GM12878 (cell line): ENCODE results near the gene FBXL19. TPM values are rescaled to one million over a fixed set of nuclear protein-coding genes. Genes with fewer than 3 reads are reported as not detected.

Experiments
- ATAC-seq: fragments of 200-7000 bp; cut with Tn5 transposase; 3 replicates; pipeline ENCODE4 v1.9.1; 2020; ENCODE audit warnings: mild to moderate bottlenecking, moderate library complexity
- BruUV-seq: library from RNA; stranded (reverse); fragments of 400-500 nt; replicated peaks from 2 replicates; lab custom pipeline; 2021; lab: Mats Ljungman, UMichigan
- CTCF ChIA-PET: fragments of 300-600 bp; sonication (Branson Sonifier 250); formaldehyde crosslinking; extraction: SDS; loops from one replicate; lab custom pipeline; 2021; ENCODE audit warnings: inconsistent platforms; lab: Yijun Ruan, JAX
- POLR2A ChIA-PET: fragments of 350-600 bp; formaldehyde crosslinking; extraction: SDS; loops from one replicate; lab custom pipeline; 2021; ENCODE audit warnings: inconsistent platforms; lab: Charles Lee
- RAD21 ChIA-PET: fragments of 300-600 bp; sonication (Branson Sonifier 250); formaldehyde crosslinking; loops from one replicate; lab custom pipeline; 2023; ENCODE audit warnings: antibody characterized with exemption; ENCODE audit not compliant: unreplicated experiment; lab: Charles Lee
- SMC1A ChIA-PET: fragments of 300-600 bp; sonication (Branson Sonifier 250); formaldehyde crosslinking; loops from one replicate; lab custom pipeline; 2023; ENCODE audit not compliant: unreplicated experiment, uncharacterized antibody; lab: Charles Lee
- DNase-seq: peaks from one replicate; pipeline ENCODE4 v3.0.0-alpha.2; 2011; ENCODE audit warnings: low read depth, low spot score
- FAIRE-seq: peaks from 3 replicates; lab custom pipeline; 2011; peaks lifted over from hg19 to GRCh38; lab: Jason Lieb, UNC
- H2AFZ ChIP-seq: 2 replicates; pipeline ENCODE4 v1.6.0; 2011; ENCODE audit warnings: low read depth, low read length, control low read depth; ENCODE audit not compliant: control insufficient read depth
- H3K27ac ChIP-seq: 2 replicates; pipeline ENCODE4 v1.5.1; 2011; ENCODE audit warnings: control low read depth; ENCODE audit not compliant: control insufficient read depth, insufficient read depth
- H3K27me3 ChIP-seq, 2 experiments: replicated peaks in 1 of 2; 2 replicates each; pipeline versions ENCODE4 v1.6.0 to v1.6.1; 2011; ENCODE audit warnings: low read length in 1 of 2; ENCODE audit not compliant: control insufficient read depth in 2 of 2, insufficient read depth in 2 of 2
- H3K36me3 ChIP-seq, 2 experiments: 2 replicates each; pipeline ENCODE4 v1.5.1; 2011; ENCODE audit warnings: low read length in 1 of 2; ENCODE audit not compliant: control insufficient read depth in 2 of 2, insufficient read depth in 2 of 2
- H3K4me1 ChIP-seq: 2 replicates; pipeline ENCODE4 v1.6.1; 2011; ENCODE audit warnings: mild to moderate bottlenecking, low read length, moderate library complexity, mixed read lengths; ENCODE audit not compliant: control insufficient read depth, insufficient read depth
- H3K4me2 ChIP-seq: 2 replicates; pipeline ENCODE4 v1.6.0; 2011; ENCODE audit warnings: control low read depth; ENCODE audit not compliant: control insufficient read depth, insufficient read depth
- H3K4me3 ChIP-seq: fragments of 200-600 bp; sonication (generic); 2 replicates; pipeline ENCODE4 v1.5.1; 2016
- H3K79me2 ChIP-seq: 2 replicates; pipeline ENCODE4 v1.6.0; 2011; ENCODE audit warnings: low read length; ENCODE audit not compliant: control insufficient read depth, insufficient read depth
- H3K9ac ChIP-seq: 2 replicates; pipeline ENCODE4 v1.8.0; 2011; ENCODE audit warnings: low read length, control low read depth, mixed read lengths; ENCODE audit not compliant: control insufficient read depth, insufficient read depth
- H3K9me3 ChIP-seq: replicated peaks from 3 replicates; pipeline ENCODE4 v1.5.1; 2011; ENCODE audit warnings: mild to moderate bottlenecking, low read length; ENCODE audit not compliant: control insufficient read depth, insufficient read depth
- H4K20me1 ChIP-seq: 2 replicates; pipeline ENCODE4 v1.6.0; 2011; ENCODE audit not compliant: control insufficient read depth, insufficient read depth
- CBFB ChIP-seq: IDR thresholded peaks from 2 replicates; pipeline ENCODE4 v1.6.1; 2016; ENCODE audit warnings: antibody characterized with exemption, low read depth
- TCF7 ChIP-seq: IDR thresholded peaks from 2 replicates; pipeline ENCODE4 v1.6.1; 2014; ENCODE audit warnings: antibody characterized with exemption, borderline replicate concordance
- ZBTB40 ChIP-seq: fragments of 450-650 bp; IDR thresholded peaks from 2 replicates; pipeline ENCODE4 v1.6.1; 2016; ENCODE audit warnings: mild to moderate bottlenecking, moderate library complexity, borderline replicate concordance
- ZNF384 ChIP-seq: IDR thresholded peaks from 2 replicates; pipeline ENCODE4 v1.6.1; 2012; ENCODE audit warnings: low read depth, mild to moderate bottlenecking, low read length, improper control_type of control experiment, borderline replicate concordance
- WGBS: methylation state at CpG from one replicate; pipeline ENCODE4 v1.1.6; 2016; ENCODE audit warnings: low lambda C conversion rate; ENCODE audit not compliant: insufficient replicate concordance, insufficient coverage; ENCODE audit errors: missing lambda C conversion rate; 5-methylcytosine and 5-hydroxymethylcytosine counted together
- in situ Hi-C: fragments of 300-500 bp; cut with MboI; formaldehyde crosslinking; loops from 9 replicates; pipeline ENCODE4 v1.14.3; 2018; ENCODE audit warnings: mixed read lengths
- intact Hi-C: fragments of 100-400 bp; cut with micrococcal nuclease; formaldehyde crosslinking; loops from one replicate; pipeline ENCODE4 v1.14.2; 2022; ENCODE audit not compliant: unreplicated experiment
- polyA plus RNA-seq, 11 experiments: library from polyadenylated mRNA; depleted of rRNA in 4 of 11; unstranded in 6 of 11; stranded (reverse) in 5 of 11; fragments of >200 nt; fragmentation: Nextera tagmentation in 4 of 11; fragmentation: Illumina TruSeq in 1 of 11; extraction: Ambion mirVana in 4 of 11; extraction: Trizol in 1 of 11; gene quantifications; 1 replicate in 1 of 11; 2 replicates in 10 of 11; pipeline versions ENCODE4 v1.2.1 to v1.2.3, GENCODE V29; 2011 to 2016; ENCODE audit warnings: inconsistent platforms in 2 of 11, missing spikeins in 2 of 11, low read depth in 1 of 11
- total RNA-seq, 4 experiments: library from RNA; depleted of rRNA in 3 of 4; stranded (reverse); fragments of >200 nt in 3 of 4; fragmentation: Illumina TruSeq in 1 of 4; extraction: Trizol in 1 of 4; gene quantifications; 2 replicates each; pipeline versions ENCODE4 v1.2.1 to v1.2.3, GENCODE V29; 2013 to 2021
- TF ChIP-seq, protein P1 (sequence below): IDR thresholded peaks from 2 replicates; pipeline ENCODE4 v1.6.1; 2012; ENCODE audit warnings: low read length, inconsistent platforms

The FBXL19 gene
- total and polyA plus RNA-seq, 10 of the 15 experiments (the other 5 are each of a cell fraction or from before 2014, with no cell fraction given), result 0.02 to 32.1 (median 6.8) TPM; not detected in 1

GRCh38 chr16:30928390-30928789, 5.0 kb downstream of the FBXL19 start:
- Histone ChIP-seq H4K20me1 (no peaks in the 10 kb centered on the region), H3K4me1 (0 out of 2 replicates have a peak, but pooled peaks cover 4% of the 10 kb centered on the region), H3K79me2 (peaks cover 5% of the 10 kb centered on the region), H3K4me2 (no peak overlapping the region), H2AFZ (no peak overlapping the region), H3K9me3 (no peaks in the 10 kb centered on the region), H3K36me3 (peaks cover 0 to 13% of the 10 kb centered on the region in 2 experiments), H3K9ac (no peak overlapping the region), H3K27ac (no peak overlapping the region), H3K4me3 (no peak overlapping the region), H3K27me3 (no peaks in the 10 kb centered on the region)
- ChIA-PET RAD21 (interaction anchor here (0.9 kb wide), 1 partner anchor 84 kb away, joined by 3 read pairs; no protein-coding TSS in a partner anchor), POLR2A (interaction anchor here (0.6 to 0.7 kb wide), 2 partner anchors 29 to 33 kb away, joined by 3 to 5 read pairs; partner anchors contain the start of gene SETD1A), CTCF (interaction anchor here (1.0 to 5.2 kb wide), 2 partner anchors 13 to 83 kb away, joined by 4 to 26 read pairs; no protein-coding TSS in a partner anchor), SMC1A (no interaction called here)
- ATAC-seq, result no peak
- no peak for DNase-seq
- intact Hi-C loops, result loop anchor here (10.0 kb wide), 2 partner anchors 234 to 274 kb away; partner anchors contain the start of genes FBRS, PRR14 and SRCAP
- no TSS peak for BruUV-seq
- WGBS, result 97% methylated on average over 10 of the region's 11 CpGs
- TF ChIP-seq ZNF384 (no peak), TCF7 (no peak), CBFB (no peak), ZBTB40 (no peak)
- TF ChIP-seq, protein P1, sequence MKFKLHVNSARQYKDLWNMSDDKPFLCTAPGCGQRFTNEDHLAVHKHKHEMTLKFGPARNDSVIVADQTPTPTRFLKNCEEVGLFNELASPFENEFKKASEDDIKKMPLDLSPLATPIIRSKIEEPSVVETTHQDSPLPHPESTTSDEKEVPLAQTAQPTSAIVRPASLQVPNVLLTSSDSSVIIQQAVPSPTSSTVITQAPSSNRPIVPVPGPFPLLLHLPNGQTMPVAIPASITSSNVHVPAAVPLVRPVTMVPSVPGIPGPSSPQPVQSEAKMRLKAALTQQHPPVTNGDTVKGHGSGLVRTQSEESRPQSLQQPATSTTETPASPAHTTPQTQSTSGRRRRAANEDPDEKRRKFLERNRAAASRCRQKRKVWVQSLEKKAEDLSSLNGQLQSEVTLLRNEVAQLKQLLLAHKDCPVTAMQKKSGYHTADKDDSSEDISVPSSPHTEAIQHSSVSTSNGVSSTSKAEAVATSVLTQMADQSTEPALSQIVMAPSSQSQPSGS, result no peak
- in situ Hi-C loops, result no loop called here
- FAIRE-seq, result no peak
